Tibial nerve (tissue), 4 donors: ENCODE results near the gene HTRA3.

ENCODE experiments used
- CTCF ChIP-seq, 5 experiments: fragments of 200-600 bp in 3 of 5; fragments of 450-650 bp in 2 of 5; sonication (generic) in 3 of 5; IDR thresholded peaks; one replicate each; pipeline ENCODE4 v1.5.1; 2016 to 2019; ENCODE audit warnings: antibody characterized with exemption in 5 of 5, mild to moderate bottlenecking in 3 of 5, moderate library complexity in 2 of 5
- EP300 ChIP-seq, 2 donors: sonication (generic); formaldehyde crosslinking; IDR thresholded peaks; one replicate each; pipeline ENCODE4 v1.6.1; 2017; ENCODE audit warnings: antibody characterized with exemption in 2 of 2, mild to moderate bottlenecking in 1 of 2
- POLR2A ChIP-seq, 2 donors: fragments of 450-650 bp; IDR thresholded peaks; one replicate each; pipeline ENCODE4 v1.6.1; 2017; ENCODE audit warnings: antibody characterized with exemption in 2 of 2, mild to moderate bottlenecking in 2 of 2, moderate library complexity in 2 of 2

- TF ChIP-seq POLR2A (IDR thresholded peaks at IDR 0.05) = no peak
- TF ChIP-seq EP300 (IDR thresholded peaks at IDR 0.05) = no peak
- TF ChIP-seq CTCF (IDR thresholded peaks at IDR 0.05) = no peak
Observed at GRCh38 chr4:8321771-8322170, 52.2 kb downstream of the HTRA3 start.
